ENCODE results near the gene WDR81. TPM values are rescaled to one million over a fixed set of nuclear protein-coding genes. Genes with fewer than 3 reads are reported as not detected.

The WDR81 gene
- total and polyA plus RNA-seq, 4 donors = 26.0 to 51.9 (median 33.2) TPM

GRCh38 chr17:1758807-1759206 lies 34.3 kb downstream of the WDR81 start:
- no peak for ATAC-seq (ENCODE audit: insufficient read depth, low FRiP score)
- H3K9me3 ChIP-seq (ENCODE audit: control insufficient read depth in 4 of 4, insufficient read depth in 3 of 4, low read length in 3 of 4) = no peaks in the 10 kb centered on the region
- H3K4me3 ChIP-seq = no peak overlapping the region
- H3K4me1 ChIP-seq (ENCODE audit: control insufficient read depth in 5 of 5, insufficient read depth in 5 of 5, low read length in 5 of 5) = peaks cover 0 to 21% (median 7%) of the 10 kb centered on the region in 5 donors
- no peaks in the 10 kb centered on the region for H3K36me3 ChIP-seq (ENCODE audit: control insufficient read depth in 4 of 4, insufficient read depth in 4 of 4, low read length in 4 of 4)
- H3K27me3 ChIP-seq (ENCODE audit: control insufficient read depth in 3 of 3, insufficient read depth in 3 of 3, low read length in 2 of 3) = no peaks in the 10 kb centered on the region
- H3K27ac ChIP-seq (ENCODE audit: low read depth in 1 of 2, low read length in 1 of 2) = peak overlapping the region in 1 of 2 donors; percentile 44
- WGBS, 2 donors = 46 to 65% methylated on average over 15 of the region's 15 CpGs
- DNase-seq = no peak
- no peak overlapping the region for H3K9ac ChIP-seq (ENCODE audit: insufficient read depth in 1 of 2, low read length in 2 of 2)
- no peak for TF ChIP-seq CTCF (IDR thresholded peaks at IDR 0.05; ENCODE audit: control extremely low read depth, extremely low read depth)

- ATAC-seq (ENCODE audit: insufficient read depth, low FRiP score) = no peak
Measured at GRCh38 chr17:1759529-1759928, 35.0 kb downstream of the WDR81 start.

GRCh38 chr17:1762233-1762900 lies 37.9 kb downstream of the WDR81 start:
- H3K27me3 ChIP-seq (ENCODE audit: control insufficient read depth in 3 of 3, insufficient read depth in 3 of 3, low read length in 2 of 3) = no peaks in the 10 kb centered on the region
- WGBS, 2 donors = 72 to 75% methylated on average over 21 of the region's 21 CpGs
- DNase-seq (no peak), ATAC-seq (ENCODE audit: insufficient read depth, low FRiP score) (peak; percentile 8)
- H3K4me3 ChIP-seq = no peak overlapping the region
- peak overlapping the region in 1 of 2 donors; percentile 17 for H3K27ac ChIP-seq (ENCODE audit: low read depth in 1 of 2, low read length in 1 of 2)
- no peak overlapping the region for H3K9ac ChIP-seq (ENCODE audit: insufficient read depth in 1 of 2, low read length in 2 of 2)
- no peaks in the 10 kb centered on the region for H3K9me3 ChIP-seq (ENCODE audit: control insufficient read depth in 4 of 4, insufficient read depth in 3 of 4, low read length in 3 of 4)
- peaks cover 0 to 29% (median 9%) of the 10 kb centered on the region in 5 donors for H3K4me1 ChIP-seq (ENCODE audit: control insufficient read depth in 5 of 5, insufficient read depth in 5 of 5, low read length in 5 of 5)
- TF ChIP-seq CTCF (IDR thresholded peaks at IDR 0.05; ENCODE audit: control extremely low read depth, extremely low read depth) = no peak
- H3K36me3 ChIP-seq (ENCODE audit: control insufficient read depth in 4 of 4, insufficient read depth in 4 of 4, low read length in 4 of 4) = no peaks in the 10 kb centered on the region

More at GRCh38 chr17:1759529-1759928, 35.0 kb downstream of the WDR81 start:
- TF ChIP-seq CTCF (IDR thresholded peaks at IDR 0.05; ENCODE audit: control extremely low read depth, extremely low read depth) = no peak
- WGBS, 2 donors = 76 to 91% methylated on average over 5 of the region's 5 CpGs
- no peaks in the 10 kb centered on the region for H3K27me3 ChIP-seq (ENCODE audit: control insufficient read depth in 3 of 3, insufficient read depth in 3 of 3, low read length in 2 of 3)
- no peak overlapping the region for H3K9ac ChIP-seq (ENCODE audit: insufficient read depth in 1 of 2, low read length in 2 of 2)
- H3K27ac ChIP-seq (ENCODE audit: low read depth in 1 of 2, low read length in 1 of 2) = no peak overlapping the region
- no peaks in the 10 kb centered on the region for H3K36me3 ChIP-seq (ENCODE audit: control insufficient read depth in 4 of 4, insufficient read depth in 4 of 4, low read length in 4 of 4)
- no peaks in the 10 kb centered on the region for H3K9me3 ChIP-seq (ENCODE audit: control insufficient read depth in 4 of 4, insufficient read depth in 3 of 4, low read length in 3 of 4)
- peaks cover 0 to 28% (median 9%) of the 10 kb centered on the region in 5 donors for H3K4me1 ChIP-seq (ENCODE audit: control insufficient read depth in 5 of 5, insufficient read depth in 5 of 5, low read length in 5 of 5)
- no peak for DNase-seq
- no peak overlapping the region for H3K4me3 ChIP-seq

All from lung (tissue), 12 donors.